ENCODE measurements around the gene CLCC1. TPM values are rescaled to one million over a fixed set of nuclear protein-coding genes. Genes with fewer than 3 reads are reported as not detected.
"Not testable (repeated sequence)": the region's sequence is repeated elsewhere in the genome, so short reads cannot be mapped to it uniquely, and the experiment has no call there.

CLCC1 gene, protein sequence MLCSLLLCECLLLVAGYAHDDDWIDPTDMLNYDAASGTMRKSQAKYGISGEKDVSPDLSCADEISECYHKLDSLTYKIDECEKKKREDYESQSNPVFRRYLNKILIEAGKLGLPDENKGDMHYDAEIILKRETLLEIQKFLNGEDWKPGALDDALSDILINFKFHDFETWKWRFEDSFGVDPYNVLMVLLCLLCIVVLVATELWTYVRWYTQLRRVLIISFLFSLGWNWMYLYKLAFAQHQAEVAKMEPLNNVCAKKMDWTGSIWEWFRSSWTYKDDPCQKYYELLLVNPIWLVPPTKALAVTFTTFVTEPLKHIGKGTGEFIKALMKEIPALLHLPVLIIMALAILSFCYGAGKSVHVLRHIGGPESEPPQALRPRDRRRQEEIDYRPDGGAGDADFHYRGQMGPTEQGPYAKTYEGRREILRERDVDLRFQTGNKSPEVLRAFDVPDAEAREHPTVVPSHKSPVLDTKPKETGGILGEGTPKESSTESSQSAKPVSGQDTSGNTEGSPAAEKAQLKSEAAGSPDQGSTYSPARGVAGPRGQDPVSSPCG
- 21.6 and 23.5 TPM in 2 replicates for total RNA-seq

DNA sequence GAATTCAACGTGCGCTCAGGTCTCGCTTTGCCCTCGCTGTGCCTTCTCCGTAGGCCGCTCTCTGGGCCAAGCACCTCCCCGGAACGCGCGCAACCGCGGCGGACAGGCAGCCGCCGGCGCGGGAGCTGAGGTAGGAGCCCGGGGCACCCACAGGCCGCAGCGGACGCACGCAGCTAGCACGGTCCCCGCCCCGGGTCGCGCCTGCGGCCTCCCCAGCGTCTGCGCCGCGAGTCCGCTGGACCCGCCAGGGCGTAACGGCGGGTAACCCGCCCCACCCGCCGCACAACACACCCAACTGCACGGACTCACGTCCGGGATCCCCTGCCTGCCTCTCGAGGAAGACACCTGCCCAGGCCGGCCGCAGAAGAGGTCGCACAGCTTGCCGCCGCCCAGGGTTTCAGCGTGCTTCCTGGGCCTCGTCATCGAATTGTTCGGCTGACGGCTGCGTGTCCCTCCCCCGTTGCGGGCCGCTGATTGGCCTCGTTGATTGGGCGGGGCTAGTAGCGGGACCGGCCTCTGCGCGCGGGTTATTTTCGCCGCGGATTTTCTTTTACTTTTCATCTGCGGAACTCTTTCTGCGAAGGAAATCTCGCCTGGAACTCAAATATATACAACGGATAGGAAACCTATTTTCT lies at the start of gene CLCC1:
Gene CLCC1, minus strand, starts transcription at position 433 of the 635 bp plus-strand sequence. CDS start 13,047 bp downstream, outside the sequence.
- intact Hi-C loops (cut with micrococcal nuclease), result loop anchor here (1.0 to 5.0 kb wide), 4 partner anchors 79 to 271 kb away; partner anchors contain the start of genes PRPF38B, SARS1 and WDR47

DNA sequence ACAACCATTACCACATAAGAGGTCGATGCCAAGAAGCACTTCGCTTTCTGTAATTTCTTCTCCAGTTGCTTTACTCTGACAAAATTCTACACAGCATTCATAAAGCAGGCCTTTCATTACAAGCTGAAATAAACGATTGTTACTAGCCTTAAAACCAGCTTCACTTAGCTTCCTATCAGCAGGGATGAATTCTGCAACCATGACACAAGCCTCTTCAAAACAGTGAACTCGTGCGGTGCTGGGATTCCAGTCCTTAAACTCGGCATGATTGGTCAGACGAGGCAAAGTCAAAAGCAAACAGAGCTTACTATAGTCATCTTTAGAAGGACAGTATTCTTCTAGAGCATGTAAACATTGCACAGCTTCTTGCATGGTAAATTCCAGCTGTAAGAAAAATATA lies 48.1 kb upstream of the CLCC1 start:
- intact Hi-C loops (cut with micrococcal nuclease), result no loop called here

DNA sequence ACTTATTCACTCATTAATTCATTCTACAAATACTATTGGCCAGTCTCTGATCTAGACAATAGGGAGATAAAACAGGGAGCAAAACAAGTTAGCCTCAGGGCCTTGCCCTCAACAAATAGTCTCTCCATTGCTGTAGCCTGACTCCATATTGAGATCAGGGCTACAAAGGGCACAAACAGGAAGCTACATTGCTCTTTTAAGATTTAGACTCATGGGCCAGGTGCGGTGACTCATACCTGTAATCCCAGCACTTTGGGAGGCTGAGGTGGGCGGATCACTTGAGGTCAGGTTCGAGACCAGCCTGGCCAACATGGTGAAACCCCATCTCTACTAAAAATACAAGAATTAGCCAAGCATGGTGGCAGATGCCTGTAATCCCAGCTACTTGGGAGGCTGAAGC lies 33.3 kb upstream of the CLCC1 start:
- intact Hi-C loops (cut with micrococcal nuclease), result not testable (repeated sequence)

DNA sequence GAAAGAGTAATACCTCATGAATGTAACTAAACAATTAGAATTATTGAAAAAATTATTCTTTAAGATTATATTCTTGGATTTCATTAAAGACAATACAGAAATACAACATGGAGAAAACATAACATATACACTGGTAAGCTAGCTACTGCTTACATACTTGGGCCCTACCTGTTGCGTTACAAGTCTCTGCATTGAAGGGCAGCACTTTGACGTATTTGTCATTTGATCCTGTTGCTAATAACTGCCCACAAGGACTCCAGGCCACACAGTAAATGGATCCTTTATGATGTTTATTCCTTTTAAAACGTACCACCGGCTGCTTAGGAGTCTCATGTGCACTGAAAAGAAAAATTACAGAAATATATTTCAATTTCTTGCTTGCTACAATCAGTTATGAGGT lies 19.8 kb upstream of the CLCC1 start:
- intact Hi-C loops (cut with micrococcal nuclease), result no loop called here

DNA sequence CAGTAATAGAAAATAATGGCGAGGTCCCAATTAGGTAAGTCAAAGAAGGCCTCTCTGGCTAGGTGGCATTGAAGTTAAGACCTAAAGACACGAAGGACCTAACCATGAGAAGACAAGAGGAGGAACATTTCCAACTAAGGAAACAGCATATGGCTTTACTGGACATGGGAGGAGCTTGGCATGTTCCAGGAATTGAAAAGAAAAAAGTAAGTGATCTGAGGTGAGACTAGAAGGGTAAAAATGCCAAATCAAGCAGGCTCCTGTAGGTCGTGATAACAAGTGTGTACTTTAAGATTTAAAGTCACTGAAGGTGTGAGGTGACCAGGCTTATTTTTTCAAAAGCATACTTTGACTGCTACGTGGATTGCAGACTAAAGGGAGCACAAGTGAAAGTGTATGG lies 13.4 kb upstream of the CLCC1 start:
- intact Hi-C loops (cut with micrococcal nuclease), result no loop called here

DNA sequence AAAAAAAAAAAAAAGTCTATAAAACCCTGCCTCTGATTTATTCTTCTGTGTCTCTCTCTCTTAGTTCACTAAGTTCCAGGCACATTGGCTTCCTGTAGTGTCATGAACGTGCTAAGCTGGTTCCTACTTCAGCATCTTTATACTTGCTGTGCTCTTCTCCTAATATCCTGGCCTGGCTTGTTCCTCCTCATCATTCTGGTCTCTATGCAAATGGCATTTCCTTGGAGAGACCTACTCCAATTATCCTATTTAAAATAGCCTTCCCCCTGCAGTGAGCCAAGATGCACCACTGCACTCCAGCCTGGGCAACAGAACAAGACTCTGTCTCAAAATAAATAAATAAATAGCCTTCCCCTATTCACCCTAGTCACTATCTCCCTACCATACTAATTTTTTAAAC lies 9.7 kb upstream of the CLCC1 start:
- intact Hi-C loops (cut with micrococcal nuclease), result no loop called here

DNA sequence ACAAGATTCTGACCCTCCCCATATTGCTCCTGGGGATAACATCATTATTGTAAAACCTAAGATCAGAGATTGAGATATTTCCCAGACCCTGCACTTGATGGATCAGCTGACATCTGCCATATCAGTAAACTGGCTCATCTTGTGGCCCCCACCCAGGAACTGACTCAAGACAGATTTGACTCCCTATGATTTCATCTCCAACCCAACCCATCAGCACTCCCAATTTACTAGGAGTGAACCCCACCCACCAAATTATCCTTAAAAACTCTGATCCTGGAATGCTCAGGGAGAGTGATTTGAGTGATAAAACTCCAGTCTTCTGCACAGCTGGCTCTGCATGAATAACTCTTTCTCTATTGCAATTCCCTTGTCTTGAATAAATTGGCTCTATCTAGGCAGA lies 6.1 kb upstream of the CLCC1 start:
- intact Hi-C loops (cut with micrococcal nuclease), result no loop called here

DNA sequence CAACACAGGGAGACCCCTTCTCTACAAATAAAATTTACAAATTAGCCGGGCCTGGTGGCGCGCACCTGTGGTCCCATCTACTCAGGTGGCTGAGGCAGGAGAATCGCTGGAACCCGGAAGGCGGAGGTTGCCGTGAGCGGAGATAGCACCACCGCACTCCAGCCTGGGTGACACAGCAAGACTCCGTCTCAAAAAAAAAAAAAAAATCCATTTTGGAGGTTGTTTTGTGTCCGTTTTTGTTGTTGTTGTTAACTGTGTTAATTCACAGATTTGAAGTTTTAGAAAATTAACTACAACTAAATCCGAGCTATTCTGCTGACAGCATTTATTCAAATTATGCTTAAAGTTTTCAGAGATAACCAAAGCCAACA lies 618 bp downstream of the CLCC1 start:
- intact Hi-C loops (cut with micrococcal nuclease), result loop anchor here (1.0 to 5.0 kb wide), 4 partner anchors 80 to 270 kb away; partner anchors contain the start of genes PRPF38B, SARS1 and WDR47

DNA sequence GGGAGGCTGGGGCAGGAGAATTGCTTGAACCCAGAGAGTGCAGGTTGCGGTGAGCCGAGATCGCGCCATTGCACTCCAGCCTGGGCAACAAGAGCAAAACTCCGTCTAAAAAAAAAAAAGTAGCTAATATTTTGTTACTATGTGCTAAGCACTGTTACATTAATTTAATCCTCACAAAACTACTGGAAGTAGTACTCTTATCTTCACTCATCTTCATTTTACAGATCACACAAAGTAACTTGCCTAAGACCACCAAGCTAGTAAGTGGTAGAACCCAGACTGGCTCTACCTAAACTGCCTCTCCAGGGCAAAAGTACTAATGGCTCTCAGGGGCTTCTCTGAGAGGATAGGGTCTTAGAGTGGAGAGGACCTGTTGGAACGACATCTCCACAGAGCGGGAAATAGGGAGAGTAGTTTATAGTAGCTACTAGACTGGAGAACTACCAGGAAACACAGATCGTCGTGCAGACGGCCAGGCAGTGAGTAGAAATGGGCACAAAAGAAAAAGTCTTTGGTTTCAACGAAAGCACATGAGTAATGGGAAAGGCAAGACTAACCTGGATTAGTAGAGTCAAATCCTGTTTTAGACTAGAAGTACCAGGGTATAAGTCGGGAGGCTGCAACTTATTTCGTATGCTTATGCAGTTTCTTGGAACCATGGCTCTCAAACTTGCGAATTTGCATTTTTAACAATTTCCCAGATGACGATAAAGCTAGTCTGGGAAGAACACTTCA lies 1.4 kb downstream of the CLCC1 start:
- intact Hi-C loops (cut with micrococcal nuclease), result loop anchor here (2.0 to 5.0 kb wide), 2 partner anchors 139 to 250 kb away; partner anchors contain the start of gene SARS1

DNA sequence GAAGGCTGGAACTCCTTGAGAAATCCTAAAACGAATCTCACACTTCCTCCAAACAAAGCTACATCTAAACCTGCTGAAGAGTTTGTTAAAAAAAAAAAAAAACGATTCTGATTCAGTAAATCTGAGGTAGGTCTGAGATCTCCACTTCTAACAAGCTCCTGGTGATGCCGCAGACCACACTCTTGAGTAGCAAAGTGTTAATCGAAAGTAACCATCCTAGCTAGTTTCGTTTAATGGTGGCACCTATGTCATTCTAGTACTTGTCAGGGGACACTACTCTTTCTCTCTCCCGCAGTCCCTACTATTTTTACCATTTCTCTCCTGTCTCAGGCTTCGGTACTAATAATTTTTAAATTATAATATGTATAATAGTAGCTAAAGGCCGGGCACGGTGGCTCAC lies 2.1 kb downstream of the CLCC1 start:
- intact Hi-C loops (cut with micrococcal nuclease), result loop anchor here (5.0 kb wide), 1 partner anchor 251 kb away; the partner anchor contains the start of gene SARS1

DNA sequence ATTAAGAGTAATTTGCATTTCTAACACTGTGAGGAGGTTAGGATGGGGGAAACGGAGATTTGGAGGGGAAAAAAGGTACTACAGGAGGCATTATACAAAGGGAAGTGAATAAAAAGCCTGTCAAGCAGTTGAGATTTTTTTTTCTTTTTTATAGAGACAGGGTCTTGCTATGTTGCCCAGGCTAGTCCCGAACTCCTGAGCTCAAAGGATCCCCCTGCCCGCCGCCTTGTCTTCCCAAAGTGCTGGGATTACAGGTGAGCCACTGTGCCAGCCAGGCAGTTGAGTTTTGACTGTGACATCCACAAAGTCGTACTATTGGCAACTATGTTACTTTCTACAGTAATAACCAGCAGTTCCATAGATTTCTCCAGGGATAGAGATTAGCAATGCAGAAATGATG lies 2.6 kb downstream of the CLCC1 start:
- intact Hi-C loops (cut with micrococcal nuclease), result loop anchor here (5.0 kb wide), 1 partner anchor 252 kb away; the partner anchor contains the start of gene SARS1

DNA sequence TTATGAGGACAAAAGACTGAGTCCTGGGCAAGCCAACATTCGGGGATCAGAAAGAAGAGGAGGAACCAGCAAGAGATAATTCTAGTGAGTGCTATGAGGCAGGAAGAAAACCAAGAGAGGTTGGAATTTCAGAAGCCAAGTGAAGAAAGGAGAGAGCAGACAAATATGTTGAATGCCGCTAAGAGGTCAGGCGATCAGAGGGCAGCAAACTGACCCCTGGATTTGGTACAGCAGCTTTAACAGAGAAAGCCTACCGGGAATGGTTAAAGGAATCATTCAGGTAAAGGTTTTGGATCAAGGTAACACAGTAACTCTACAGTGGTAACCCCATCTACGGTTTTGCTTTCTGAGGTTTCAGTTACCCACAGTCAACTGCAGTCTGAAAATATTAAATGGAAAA lies 5.4 kb downstream of the CLCC1 start:
- intact Hi-C loops (cut with micrococcal nuclease), result loop anchor here (2.0 kb wide), 1 partner anchor 211 kb away; the partner anchor contains the start of gene STXBP3

DNA sequence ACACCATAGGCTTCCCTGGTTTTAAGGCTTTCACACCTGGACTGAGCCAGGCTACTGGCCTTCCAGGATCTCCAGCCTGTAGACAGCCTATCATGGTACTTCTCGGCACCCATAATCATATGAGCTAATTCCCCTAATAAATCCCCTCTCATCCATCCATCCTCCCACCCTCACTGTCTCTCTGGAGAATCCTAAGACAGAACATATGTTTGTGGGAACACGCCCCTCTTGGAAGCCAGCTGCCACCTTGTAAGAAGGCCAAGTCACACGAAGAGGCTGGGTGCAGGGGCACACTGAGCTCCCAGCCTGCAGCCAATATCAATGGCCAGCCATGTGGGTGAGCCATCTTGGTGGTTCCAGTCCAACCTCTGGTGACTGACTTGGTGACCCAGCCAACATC lies 7.4 kb downstream of the CLCC1 start:
- intact Hi-C loops (cut with micrococcal nuclease), result loop anchor here (1.0 to 2.0 kb wide), 2 partner anchors 79 to 209 kb away; partner anchors contain the start of gene STXBP3

DNA sequence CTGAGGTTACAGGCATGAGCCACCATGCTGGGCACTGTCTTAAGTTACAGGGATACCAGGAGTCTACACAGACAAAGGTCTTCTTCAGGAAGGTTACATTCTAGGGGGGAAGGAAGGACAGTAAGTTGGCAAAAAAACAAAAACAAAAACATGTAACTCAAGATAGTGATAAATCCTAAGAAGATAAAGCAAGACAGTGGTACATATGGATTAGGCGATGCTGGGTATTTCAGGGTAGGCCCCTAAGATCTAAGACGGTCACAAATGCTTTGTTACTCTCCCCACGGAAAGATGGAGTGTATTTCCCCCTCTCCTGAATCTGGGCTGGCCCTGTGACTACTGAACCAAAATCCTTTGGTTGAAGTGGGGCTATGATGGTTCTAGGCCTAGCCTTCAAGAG lies 8.2 kb downstream of the CLCC1 start:
- intact Hi-C loops (cut with micrococcal nuclease), result no loop called here

DNA sequence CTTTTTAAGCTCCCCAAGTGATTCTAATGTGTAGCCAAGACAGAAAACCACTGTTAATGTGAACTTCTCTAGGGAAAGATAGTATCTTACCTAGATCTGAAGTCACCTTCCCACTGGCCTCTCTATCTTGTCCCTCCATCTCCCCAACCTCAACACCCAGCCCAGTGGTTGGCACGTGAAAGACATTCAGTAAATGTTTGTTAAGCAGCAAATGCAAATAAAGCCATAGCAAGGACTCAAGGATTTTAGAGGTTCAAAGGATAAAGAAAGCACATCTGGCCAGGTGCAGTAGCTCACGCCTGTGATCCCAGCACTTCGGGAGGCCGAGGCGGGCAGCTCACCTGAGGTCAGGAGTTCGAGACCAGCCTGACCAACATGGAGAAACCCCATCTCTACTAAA lies 9.8 kb downstream of the CLCC1 start:
- intact Hi-C loops (cut with micrococcal nuclease), result no loop called here

DNA sequence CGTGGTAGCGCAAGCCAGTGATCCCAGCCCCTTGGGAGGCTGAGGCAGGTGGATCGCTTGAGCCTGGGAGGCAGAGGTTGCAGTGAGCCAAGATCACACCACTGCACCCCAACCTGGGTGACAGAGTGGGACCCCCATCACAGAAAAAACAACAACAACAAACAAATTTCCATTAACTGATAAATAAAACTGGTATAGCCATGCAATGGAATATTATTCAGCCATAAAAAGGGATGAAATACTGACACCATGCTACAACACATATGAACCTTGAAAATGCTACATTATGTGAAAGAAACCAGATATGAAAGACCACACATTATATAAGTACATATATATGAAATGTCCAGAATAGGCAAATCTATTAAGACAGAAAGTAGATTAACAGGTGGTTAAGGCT lies 12.0 kb downstream of the CLCC1 start:
- intact Hi-C loops (cut with micrococcal nuclease), result no loop called here

DNA sequence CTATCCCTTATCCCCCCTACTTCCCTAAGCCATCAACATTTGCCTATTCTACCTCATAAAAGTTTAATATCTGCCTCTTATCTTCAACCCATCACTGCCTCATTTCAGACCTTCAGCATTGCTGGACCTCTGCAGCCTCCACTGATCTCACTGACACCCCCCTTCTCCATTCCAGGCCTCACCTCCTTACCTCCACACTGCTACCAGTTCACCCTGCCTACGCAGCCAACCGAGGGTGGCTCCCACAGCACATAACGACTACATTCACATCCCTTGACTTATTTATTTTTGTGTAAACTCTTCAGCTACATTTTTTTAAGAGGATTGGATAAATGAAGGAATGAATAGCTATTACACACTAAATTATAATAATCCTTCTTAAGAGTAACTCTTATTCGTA lies 14.2 kb downstream of the CLCC1 start:
- intact Hi-C loops (cut with micrococcal nuclease), result loop anchor here (1.0 kb wide), 1 partner anchor 17 kb away; no protein-coding TSS in a partner anchor

DNA sequence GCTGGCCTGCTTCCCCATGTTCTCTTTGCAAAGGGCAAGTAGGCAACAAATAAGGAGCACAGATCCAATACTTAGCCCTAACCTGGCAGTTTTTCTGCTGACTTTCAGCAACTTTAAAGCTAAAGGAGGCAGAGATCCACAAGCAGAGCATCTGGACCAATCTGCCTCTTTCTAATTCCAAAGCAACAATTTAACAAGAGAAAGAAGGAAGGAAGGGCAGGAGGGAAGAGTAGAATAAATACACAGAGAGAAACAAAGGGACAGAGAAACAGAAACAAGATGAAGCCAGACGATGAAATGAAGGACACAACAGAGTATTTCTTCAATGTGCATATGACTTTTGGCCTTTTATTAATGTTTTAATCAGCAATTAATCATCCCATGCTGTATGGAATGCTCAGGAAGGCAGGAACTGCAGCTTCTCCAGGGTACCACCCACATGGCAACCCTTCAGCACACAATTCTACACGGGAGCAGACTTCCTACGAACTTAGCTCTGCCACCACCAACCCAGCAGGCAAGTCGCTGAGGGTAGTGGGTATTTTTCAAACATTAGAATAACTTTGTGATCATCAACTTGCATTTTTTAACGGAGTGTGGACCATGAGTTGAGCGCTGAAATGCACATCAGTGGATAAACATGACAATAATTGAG lies 15.3 kb downstream of the CLCC1 start:
- intact Hi-C loops (cut with micrococcal nuclease), result no loop called here

DNA sequence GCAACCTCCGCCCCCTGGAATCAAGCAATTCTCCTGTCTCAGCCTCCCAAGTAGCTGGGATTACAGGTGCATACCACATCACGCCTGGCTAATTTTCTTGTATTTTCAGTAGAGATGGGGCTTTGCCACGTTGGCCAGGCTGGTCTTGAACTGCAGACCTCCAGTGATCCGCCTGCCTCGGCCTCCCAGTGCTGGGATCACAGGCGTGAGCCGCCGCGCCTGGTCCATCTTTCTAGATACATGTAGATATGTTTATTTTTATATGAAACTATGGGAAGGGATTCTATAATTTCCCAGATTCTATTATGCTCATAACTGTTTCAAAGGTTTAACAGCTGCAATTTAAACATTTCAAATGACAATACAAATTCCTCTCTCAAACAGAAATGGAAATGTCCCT lies 27.1 kb downstream of the CLCC1 start:
- intact Hi-C loops (cut with micrococcal nuclease), result no loop called here

DNA sequence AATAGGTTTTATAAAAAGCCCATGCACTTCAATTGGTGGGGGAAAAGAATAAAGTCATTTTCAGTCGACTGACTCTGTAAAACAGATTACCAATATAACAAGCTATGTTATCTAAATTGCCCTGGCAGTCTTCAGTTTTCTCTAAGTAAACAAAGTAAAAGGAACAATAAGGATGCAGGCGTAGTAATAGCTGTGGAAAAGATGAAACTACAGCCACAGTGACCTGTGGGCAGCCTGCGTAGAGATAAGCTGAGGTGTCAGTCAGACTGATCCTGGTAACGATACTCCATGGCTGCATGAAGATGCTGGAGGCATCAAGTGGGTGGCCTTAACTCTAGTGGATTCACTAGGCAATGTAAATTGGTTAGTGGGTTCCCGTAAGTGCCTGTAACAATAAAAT lies 29.3 kb downstream of the CLCC1 start:
- intact Hi-C loops (cut with micrococcal nuclease), result no loop called here

DNA sequence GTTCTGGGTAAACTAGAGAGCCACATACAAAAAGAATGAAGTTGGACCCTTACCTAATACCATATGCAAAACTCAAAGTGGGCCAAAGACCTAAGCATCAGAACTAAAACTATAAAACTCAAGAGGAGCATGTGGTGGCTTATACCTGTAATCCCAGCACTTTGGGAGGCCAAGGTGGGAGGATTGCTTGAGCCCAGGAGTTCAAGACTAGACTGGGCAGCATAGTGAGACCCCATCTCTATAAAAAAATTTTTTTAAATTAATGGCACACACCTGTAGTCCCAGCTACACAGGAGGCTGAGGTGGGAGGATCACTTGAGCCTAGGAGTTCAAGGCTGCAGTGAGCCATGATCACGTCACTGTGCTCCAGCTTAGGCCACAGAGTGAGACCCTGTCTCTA lies 35.7 kb downstream of the CLCC1 start:
- intact Hi-C loops (cut with micrococcal nuclease), result not testable (repeated sequence)

Measured in T-helper 2 cell treated with Interferon-gamma antibody and Interleukin-4, amounts not matched to agents 100 ng/mL and 5 ng/mL, for 36 hours (primary cell).